Measurements from ENCODE around the gene PAF1.

PAF1 gene

GRCh38 chr19:39390751-39391437, at the start of gene PAF1, which contains the start of gene MED29:
Gene PAF1, minus strand, starts transcription at chr19:39391106. Its CDS starts 242 bp downstream, at chr19:39390864.
Gene MED29, plus strand, starts transcription at chr19:39391378. Its CDS starts 45 bp downstream, at chr19:39391423.
- DNase-seq (ENCODE audit: low read depth in 2 of 2) = peak; percentile 99

DNA sequence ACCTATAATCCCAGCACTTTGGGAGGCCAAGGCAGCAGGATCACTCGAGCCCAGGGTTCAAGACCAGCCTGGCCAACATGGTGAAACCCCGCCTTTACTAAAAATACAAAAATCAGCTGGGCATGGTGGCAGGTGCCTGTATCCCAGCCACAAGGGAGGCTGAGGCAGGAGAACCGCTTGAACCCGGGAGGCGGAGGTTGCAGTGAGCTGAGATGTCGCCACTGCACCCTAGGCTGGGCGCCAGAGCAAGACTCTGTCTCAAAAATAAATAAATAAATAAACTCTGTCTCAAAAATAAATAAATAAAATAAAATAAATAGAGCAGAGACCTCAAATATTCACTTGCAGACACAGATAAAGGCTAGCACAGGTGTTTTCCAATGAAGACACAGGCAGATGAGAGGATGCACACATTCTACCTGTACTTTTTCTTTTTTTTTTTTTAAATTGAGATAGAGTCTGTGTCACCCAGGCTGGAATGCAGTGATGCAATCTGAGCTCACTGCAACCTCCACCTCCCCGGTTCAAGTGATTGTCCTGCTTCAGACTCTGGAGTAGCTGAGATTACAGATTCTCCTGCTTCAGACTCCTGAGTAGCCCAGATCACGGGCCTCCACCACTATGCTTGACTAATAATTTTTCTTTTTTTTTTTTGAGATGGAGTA, 47.5 kb upstream of the PAF1 start:
- DNase-seq (ENCODE audit: low read depth in 2 of 2) = no peak

GRCh38 chr19:39436350-39436716, 45.4 kb upstream of the PAF1 start:
- DNase-seq (ENCODE audit: low read depth in 2 of 2) = no peak

DNA sequence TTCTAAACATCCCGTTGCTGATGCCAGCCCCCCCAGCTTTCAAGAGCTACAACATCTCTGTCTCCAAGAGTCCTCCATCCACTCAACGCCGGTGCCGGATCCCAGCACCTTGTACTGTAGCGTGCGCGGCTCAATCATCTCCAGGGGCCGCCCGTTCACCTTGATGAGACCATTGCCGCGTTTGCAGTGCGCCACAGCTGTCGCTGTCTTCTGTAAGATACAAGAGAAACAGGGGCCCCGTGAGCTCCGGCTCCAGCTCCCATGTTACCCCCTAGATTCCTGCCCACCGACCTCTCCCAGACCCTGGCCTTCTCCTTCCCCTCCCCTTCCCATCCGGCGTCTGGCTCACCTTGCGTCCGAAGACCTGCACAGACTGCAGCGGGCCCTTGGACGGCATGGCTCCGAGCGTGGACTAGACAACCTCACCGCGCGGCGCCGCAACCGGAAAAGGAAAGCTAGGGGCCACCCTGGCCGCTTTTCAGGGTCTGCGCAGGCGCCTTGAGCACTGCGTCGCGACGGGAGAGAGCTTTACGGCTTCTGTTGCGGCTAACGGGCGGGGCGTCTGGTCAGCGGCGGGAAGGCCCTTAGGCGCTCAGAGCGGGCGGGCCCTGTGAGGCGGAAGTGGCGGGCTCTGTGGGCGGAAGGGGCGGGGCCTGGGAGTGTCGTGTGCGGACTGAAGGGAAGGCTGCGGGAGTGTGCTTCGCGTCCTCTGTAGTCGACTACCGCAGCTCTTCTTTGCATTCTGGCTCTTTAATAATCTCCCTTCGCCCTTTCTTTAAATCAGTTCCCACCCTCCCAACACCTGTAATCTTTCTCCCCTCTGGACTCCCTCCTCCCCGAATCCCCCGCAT, 44.8 kb upstream of the PAF1 start, which contains the start of gene RPS16:
TSS of gene RPS16 (minus strand) at position 451 of the 851 bp plus-strand sequence. CDS start at position 397, 54 bp downstream.
- DNase-seq (ENCODE audit: low read depth in 2 of 2) = peak; percentile 93 to 94

DNA sequence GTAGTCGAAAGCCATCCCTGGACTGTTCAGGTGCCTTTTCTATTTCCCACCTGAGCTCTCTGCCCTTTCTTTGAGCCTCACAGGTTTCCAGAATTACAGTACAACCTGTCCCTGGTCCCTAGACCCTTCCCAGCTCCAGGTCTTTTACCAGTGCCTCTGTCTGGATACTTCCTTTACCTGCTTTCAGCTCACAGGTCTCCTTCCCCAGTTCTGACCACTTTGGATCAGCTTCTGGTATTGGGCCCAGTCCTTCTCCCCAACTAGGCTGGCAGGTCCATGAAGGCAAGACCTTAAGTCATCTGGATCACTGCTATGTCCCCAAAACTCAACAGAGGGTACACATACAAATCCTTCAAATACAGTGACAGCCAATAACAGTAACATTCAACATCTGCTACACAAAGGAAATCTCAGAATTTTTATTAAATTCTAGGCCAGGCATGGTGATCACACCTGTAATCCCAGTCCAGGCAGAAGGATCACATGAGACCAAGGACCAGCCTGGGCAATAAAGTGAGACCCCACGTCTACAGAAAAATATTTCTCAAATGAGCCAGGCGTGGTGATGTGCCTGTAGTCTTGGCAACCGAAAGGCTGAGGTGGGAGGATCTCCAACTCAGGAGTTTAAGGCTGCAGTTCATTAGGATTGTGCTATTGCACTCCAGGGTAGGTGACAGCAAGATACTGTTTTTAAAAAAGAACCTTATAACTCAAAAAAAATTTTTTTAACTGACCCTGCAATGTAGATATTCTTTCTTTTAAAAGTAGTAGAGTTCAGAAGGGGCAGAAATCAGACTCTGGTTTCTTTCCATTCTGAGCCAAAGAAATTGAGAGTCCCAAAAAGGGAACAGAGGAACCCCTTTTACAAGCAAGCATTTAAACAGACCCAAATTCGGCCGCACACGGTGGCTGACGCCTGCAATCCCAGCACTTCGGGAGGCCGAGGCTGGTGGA, 43.5 kb upstream of the PAF1 start:
- no peak for DNase-seq (ENCODE audit: low read depth in 2 of 2)

GRCh38 chr19:39433480-39434079, 42.7 kb upstream of the PAF1 start:
- DNase-seq (ENCODE audit: low read depth in 2 of 2) = no peak

DNA sequence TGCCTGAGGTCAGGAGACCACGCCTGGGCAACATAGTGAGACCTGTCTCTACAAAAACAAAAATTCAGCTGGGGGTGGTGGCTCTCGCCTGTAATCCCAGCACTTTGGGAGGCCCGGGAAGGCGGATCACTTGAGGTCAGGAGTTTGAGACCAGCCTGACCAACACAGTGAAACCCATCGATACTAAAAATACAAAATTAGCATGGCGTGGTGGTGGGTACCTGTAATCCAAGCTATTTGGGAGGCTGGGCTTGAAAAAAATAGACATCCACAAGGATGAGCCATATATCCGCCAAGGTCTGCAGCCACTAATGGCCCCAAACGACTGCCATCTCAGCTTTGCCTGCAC, 41.7 kb upstream of the PAF1 start:
- no peak for DNase-seq (ENCODE audit: low read depth in 2 of 2)

- no peak for DNase-seq (ENCODE audit: low read depth in 2 of 2)
Observed at GRCh38 chr19:39430675-39431593, 40.0 kb upstream of the PAF1 start.

DNA sequence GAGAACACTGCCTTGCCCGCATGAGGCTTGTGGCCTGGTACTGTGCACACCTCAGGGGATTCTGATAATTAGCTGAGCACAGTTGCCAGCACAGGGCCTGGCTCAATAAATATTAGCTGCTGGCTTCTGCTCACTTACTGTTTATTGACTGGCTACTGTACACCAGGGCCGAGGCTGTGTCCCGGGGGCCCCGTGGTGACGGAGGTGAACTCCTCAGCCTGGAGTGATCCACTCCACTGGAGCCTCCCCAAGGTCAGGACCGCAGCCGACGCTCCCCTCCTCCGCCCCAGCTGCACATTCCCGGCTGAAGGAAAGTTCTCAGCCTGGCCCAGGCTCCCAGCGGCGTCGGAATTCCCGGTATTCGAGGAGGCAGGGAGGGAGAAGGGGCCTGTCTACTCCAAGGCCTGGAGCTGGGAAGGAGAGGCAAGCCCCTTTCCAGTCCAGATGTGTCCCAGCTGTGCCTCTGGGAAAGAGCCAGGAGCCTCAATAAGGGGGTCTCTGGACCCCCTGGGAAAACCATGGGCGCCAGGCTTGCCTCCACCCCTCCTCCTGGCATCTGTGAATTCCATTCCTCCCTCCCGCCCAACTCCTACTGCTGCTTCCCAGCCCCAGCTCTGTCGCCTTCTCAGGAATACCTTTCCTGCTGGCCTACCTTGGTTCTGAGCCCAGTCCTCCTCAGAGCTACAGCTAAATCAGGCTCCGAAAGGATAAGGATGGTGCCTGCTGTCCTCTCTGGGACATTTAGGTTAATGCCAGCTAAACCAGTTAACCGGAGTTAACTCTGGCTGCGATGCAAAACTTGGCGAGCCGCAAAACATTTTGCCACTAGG, 37.6 kb upstream of the PAF1 start:
- DNase-seq (ENCODE audit: low read depth in 2 of 2) = peak; percentile 81 to 87

- no peak for DNase-seq (ENCODE audit: low read depth in 2 of 2)
Observed at GRCh38 chr19:39427707-39428106, 36.8 kb upstream of the PAF1 start.

DNA sequence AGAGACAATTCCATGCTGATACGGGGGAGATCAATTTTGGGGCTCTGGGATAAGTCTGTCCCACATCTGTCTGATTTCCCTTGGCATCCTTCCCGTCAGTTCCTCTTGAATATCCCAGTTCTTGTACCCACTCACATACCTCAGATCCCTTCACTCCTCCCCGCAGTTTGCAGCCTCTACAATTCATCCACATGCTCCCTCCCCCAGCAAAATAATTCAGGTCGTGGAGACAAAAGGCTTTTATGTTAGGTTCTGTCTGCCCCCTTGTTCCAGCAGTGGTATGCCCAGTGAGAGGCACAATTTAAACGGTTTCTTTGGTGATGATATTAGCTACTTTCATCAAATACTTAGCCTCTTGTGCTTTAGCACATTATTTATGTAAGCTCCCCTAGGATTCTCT, 35.3 kb upstream of the PAF1 start:
- DNase-seq (ENCODE audit: low read depth in 2 of 2) = no peak

- no peak for DNase-seq (ENCODE audit: low read depth in 2 of 2)
Observed at GRCh38 chr19:39425744-39426143, 34.8 kb upstream of the PAF1 start.

- DNase-seq (ENCODE audit: low read depth in 2 of 2) = no peak
Observed at GRCh38 chr19:39424934-39425333, 34.0 kb upstream of the PAF1 start.

GRCh38 chr19:39423258-39424086, 32.6 kb upstream of the PAF1 start:
- no peak for DNase-seq (ENCODE audit: low read depth in 2 of 2)

GRCh38 chr19:39422020-39422419, 31.1 kb upstream of the PAF1 start:
- no peak for DNase-seq (ENCODE audit: low read depth in 2 of 2)

DNA sequence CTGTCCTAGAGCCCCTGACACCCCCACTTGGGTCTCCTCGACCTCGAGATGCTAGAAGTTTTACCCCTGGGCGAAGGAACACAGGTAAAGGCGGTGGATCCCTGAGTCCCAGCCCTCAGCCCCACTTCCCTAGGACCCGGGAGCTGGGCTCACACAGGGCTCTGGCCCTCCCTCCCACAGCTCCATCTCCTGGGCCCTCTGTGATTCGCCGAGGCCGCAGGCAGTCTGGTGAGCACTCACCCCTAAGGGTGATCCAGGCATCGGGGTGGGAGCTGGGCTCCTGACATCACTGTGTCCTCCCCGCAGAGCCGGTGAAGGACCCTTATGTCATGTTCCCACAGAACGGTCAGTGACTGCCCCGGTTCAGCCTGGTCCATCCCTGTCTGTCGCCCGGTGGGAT, 29.9 kb upstream of the PAF1 start:
- DNase-seq (ENCODE audit: low read depth in 2 of 2) = no peak

GRCh38 chr19:39419003-39419402, 28.1 kb upstream of the PAF1 start:
- no peak for DNase-seq (ENCODE audit: low read depth in 2 of 2)

Data from fibroblast of skin of left biceps (primary cell).